NOMO-1 treated with DMSO at 0.1 percent for 48 hours (cell line): ENCODE results near the gene IGLON5.

Source experiments
- DNase-seq: peaks from one replicate; lab custom pipeline; 2025; ENCODE audit not compliant: unreplicated experiment; lab: John Stamatoyannopoulos, UW

The IGLON5 gene

GRCh38 chr19:51337861-51338562 is 26.6 kb downstream of the IGLON5 start:
- no peak for DNase-seq

DNA sequence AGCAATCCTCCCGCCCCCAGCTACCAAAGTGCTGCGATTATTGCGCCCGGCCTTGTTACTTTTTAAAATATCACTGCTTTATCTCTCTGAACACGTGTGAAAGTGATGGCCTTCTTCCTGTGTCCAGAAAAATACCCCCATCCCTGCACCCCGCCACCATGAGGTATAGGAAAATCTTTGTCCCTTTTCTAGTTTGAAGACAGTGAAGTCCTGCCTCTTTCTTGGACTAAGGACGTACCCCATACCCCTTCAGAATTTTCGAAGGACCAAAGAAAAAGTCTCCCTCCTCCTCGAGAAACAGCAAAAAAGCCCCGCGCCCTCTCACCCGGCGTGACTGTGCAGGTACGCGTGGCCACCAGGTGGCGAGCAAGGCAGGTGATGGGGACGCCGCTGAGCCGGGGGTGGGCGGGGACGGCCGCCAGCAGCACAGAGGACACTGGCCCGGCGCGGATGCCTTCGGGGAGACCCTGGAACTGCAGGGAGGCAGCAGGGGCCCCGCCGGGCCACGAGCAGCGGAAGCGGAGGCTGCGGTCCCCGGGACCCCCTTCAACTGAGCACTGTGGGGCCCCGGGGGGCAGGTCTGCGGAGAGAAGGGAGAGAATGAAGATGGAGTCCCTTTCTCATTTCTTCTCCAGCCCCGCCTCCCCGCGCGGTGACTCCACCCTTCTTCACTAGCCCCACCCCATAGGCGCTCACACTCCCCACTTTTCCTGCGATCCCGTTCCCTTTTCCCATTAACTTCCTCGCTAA is 27.3 kb downstream of the IGLON5 start:
- DNase-seq = peak; percentile 71

GRCh38 chr19:51339313-51339686 is 27.9 kb downstream of the IGLON5 start:
- DNase-seq = no peak

DNA sequence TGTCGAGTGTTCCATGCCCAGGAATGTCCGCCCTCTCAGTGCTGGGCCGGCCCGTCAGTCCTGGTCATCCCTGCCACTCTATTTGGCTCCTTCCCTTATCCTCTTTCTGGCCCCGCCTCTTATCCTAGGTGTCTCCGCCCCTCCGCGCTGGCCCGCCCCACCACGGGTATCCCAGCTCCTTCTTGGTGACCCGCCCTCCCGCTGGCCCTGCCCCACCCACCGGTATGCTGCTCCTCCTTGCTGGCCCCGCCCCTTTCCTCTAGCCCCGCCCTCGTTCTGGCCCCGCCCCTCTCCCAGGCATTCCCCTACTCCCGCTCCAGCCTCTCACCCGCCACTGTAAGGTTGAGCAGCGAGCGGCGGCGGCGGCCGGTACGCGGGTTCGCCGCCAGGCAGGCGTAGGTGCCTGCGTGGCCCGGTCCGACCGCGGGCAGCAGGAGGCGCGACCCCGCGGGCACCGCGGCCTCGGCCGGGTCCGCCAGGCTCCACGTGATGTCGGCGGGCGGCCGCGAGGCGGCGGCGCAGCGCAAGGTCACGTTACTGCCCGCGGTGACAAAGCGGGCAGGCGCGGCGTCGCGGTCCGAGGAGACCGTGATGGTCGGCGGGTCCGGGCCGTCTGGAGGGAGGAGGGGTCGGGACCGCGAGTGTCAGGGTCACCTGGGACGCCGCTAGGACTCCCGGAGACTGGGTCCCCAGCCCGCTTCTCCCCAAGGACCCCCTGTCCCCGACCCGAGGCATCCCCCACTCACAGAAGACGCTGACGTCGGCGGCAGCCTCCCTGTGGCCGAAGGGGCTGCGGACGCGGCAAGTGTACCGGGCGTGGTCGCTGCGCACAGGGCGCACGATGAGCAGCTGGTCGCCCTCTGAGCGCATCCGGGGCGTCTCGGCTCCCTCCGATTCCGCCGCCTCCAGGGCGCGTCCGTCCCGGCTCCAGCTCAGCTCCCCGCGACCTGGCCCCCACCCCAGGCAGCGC is 28.5 kb downstream of the IGLON5 start:
- peak; percentile 90 for DNase-seq

- no peak for DNase-seq
These were observed 29.6 kb downstream of the IGLON5 start for GRCh38 chr19:51341066-51341465.

DNA sequence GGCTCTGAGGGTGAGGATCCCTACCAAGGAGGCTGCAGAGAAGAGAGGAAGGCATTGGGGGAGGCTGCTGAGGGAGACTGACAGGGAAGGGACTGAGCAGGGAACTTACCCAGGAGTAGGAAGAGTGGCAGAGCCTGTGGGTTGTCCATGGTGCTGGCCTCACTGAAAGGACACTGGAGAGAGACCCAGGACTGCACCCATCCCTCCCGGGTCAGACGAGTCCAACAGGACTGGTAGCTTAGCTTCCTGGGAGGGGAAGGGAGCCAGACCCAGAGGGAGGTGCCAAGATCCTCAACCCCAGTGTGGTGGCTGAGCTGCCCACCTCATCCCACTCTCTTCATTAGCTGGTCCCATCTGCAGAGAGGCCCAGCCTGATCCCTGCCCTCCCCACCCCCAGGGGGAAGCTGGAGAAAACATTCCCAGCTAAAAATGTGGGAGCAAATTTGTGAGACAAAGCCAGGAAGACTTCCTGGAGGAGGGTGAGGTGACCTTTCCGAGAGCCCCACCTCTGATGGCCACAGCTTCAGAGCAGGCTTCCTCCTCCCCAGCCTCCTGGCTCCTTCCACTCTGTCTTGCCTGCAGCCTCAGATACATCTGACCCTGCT is 30.6 kb downstream of the IGLON5 start, which contains the start of gene VSIG10L:
Gene VSIG10L (minus strand): TSS at position 164 of the 605 bp plus-strand sequence. CDS start 15 bp downstream, at position 149.
- no peak for DNase-seq

- no peak for DNase-seq
These were observed 31.5 kb downstream of the IGLON5 start for GRCh38 chr19:51342631-51343569.

- DNase-seq = no peak
These were observed 33.7 kb downstream of the IGLON5 start for GRCh38 chr19:51345076-51345620.

DNA sequence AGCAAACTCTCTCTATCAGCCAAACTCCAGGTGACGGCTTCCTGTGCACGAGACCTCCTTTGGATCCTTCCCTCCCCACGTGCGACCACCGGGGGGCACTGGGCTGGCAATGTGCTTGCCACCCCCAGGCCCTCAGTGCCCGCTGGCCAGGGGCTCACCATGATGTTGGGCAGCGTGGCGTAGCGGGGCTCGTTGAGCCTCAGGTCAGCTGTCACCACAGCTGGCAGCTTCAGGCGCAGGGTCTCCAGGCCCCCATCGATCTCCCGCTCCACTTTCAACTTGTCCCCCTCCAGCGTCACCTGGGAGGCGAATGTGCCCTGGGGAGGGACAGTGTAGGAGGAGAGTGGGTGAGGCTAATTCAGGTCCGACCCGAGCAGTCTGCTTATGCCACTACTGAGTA is 35.3 kb downstream of the IGLON5 start:
- DNase-seq = no peak

DNA sequence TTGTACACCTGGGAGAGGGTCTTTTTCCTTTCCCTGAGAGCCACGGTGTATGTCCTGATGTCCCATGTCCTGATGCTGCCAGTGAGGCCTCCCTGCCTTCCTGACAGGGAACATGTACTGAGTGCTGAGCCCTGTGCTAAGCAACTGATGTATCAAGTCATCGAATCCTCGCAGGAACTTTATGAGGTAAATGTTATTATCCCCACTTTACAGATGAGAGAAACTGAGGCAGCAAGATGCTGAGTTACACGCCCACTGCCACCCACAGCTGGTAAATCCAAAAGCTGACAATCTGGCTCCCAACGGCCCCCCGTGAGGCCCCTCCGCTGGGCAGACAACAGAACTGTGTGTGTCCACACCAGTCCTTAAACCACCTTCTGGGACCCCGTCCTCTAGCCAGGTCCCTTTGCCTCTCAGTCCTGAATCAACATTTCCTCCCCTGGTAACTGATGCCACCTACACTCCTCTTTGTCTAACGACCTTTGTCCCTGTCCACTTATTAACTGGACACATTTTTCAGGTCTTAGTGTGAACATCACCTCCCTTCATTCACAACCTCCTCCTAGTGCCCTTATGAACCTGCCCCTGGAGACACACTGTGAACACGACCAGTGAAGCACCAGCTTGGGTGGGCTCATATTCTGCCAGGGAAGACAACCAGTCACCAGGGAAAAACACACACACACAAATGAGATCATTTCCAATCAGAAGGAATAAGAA is 35.9 kb downstream of the IGLON5 start:
- no peak for DNase-seq

GRCh38 chr19:51351266-51351990 is 40.0 kb downstream of the IGLON5 start:
- DNase-seq = no peak

DNA sequence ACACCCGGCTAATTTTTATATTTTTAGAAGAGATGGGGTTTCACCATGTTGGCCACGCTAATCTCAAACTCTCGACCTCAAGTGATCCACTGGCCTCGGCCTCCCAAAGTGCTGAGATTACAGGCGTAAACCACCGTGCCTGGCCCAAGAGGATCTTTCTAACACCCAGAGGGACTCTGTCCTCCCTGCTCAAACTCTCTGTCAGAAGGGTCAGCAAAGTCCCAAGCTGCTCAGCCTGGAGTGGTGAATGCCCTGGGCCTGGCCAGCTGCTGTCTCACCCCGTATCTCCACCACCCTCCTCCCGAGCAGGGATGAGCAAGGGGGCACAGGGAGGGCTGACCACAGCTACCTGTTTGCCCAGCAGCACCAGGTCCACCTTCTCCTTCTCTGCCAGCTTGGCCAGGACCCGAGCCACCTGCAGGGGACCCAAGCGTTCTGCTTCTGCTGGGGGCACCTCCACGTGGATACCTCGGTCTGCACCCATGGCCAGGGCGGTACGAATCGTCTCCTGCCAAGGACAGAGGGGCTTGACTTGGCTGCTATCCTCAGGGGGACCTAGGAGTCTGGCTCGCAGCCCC is 41.4 kb downstream of the IGLON5 start:
- DNase-seq = no peak

DNA sequence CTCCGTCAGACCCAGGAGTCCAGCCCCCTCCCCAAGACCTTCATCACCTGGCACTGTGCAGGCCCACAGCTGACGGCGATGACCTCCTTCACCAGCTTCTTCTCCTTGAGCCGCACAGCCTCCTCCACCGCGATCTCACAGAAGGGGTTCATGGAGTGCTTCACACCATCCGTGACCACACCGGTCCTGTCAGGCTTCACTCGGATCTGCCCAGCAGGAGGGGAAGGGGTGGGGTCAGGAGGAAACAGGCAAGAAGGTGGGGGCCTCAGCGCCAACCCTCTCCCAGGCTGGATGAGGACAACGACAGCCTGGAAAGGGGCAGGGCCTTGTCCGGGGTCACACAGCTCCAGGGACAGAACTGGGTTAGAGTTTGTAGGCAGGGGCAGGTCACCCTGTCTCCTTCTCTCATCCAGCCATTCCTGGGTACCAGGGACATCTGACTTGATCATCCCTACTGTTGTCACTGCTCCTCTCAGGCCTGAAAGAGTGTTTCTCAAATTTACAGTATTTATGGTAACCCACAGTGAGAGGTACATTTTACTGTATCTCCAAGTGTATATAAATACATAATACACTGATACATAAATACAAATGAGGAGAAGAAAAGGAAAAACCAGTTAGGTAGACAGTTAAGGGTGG is 42.8 kb downstream of the IGLON5 start:
- no peak for DNase-seq

DNA sequence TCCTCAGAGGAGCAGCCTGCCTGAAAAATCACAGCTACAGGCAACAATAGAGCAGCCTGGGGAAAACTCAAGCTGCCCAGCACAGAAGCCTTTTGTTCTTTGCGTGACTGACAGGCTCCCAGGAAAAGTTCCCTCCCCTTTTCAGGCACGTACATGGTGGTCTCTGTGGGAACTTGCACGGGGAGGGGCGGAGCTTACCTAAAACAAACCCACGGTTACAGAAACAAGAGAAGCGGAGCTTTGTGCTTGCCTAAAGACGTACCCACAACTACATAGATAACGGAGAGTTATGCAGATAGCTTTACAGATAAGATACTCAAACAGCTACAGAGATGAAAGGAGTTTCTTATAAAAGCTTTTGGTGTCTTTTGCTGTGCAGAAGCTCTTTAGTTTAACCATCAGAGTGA is 43.3 kb downstream of the IGLON5 start:
- no peak for DNase-seq

DNA sequence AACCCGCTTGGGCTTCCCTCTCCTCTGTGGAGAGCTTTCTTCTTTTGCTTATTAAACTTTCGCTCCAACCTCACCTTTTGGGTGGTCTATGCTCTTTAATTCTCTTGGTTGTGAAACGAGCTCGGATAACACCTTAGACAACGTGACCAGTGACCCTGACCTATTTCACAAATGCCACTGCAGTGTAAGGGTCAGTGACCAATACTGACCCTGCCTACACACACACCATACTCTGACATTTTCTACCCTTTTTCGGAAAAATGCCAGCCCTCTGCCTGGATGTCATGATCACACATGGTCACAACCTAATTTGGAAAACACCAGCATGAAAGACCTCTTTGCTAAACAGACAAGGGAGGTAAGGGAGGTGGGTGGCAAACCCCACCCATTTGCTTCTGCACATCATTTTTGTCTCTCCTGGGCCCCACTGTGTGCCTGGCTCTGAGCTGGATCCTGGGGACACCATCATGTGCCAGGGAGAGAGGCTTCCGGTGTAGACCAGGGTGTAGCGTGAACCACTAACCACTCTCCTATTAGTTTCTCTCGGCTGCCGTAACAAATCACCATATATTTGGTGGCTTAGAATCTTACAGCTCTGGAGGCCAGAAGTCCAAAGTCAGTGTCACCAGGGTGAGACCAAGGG is 44.8 kb downstream of the IGLON5 start:
- DNase-seq = no peak

- DNase-seq = no peak
These were observed 46.5 kb downstream of the IGLON5 start for GRCh38 chr19:51357952-51358351.

DNA sequence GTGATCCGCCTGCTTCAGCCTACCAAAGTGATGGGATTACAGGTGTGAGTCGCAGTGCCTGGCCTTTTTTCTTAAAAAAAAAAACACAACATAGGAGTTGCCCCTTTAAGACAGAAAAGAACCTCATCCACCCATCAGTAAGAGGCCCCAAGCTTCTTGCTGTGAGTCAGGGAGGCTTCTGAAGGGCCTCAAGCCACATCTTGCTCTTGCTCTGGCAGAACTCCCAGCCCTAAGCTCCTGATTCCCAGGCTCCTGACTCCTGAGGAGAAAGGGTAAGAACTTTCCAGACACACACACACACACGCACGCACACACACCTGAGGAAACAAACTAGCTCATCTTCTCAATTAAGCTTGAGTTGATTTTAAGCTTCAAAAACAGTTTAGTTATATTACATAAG is 47.9 kb downstream of the IGLON5 start:
- DNase-seq = no peak
